ENCODE measurements around the gene GSX1.

DNA sequence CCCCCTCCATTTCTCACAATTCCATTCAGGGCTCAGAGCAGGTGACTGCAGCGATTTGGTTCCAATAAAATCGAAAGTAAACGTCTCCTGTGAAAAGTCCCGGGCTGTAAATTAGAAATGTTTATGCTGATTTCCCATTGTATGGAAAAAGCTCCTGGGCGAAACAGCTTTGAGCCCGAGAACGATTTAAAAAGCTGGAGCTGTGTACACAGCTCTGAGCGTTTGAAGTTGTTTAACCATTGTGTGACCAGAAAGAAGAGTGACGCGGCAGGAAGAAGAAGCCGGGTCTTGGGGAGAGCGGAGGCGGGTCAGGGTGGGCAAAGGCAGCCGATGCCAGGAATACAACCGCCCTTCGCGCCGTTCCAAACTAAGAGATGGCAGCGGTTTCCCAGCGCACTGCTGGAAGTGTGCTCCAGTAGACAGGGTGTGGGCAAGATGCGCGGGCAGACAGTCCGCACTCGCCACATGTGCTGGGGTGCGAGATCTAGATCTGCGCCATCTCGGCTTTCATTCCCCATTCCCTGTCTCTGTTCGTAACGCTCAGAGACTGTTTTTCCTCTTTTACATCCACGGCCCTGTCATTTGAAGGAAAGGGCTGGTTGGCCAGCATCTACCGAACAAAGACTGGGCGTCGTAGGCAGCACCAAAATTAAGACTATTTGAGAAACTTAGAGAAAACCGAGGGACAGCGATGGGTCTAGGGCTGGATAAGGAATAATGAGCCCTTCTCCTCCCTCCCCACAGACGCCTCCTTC, 960 bp upstream of the GSX1 start:
- TF ChIP-seq POLR2AphosphoS5 (IDR thresholded peaks at IDR 0.05; ENCODE audit: insufficient read depth, low read depth, low read length): no peak
- TF ChIP-seq POLR2A (IDR thresholded peaks at IDR 0.05; ENCODE audit: low read depth, low read length): no peak
- TF ChIP-seq, protein P1, sequence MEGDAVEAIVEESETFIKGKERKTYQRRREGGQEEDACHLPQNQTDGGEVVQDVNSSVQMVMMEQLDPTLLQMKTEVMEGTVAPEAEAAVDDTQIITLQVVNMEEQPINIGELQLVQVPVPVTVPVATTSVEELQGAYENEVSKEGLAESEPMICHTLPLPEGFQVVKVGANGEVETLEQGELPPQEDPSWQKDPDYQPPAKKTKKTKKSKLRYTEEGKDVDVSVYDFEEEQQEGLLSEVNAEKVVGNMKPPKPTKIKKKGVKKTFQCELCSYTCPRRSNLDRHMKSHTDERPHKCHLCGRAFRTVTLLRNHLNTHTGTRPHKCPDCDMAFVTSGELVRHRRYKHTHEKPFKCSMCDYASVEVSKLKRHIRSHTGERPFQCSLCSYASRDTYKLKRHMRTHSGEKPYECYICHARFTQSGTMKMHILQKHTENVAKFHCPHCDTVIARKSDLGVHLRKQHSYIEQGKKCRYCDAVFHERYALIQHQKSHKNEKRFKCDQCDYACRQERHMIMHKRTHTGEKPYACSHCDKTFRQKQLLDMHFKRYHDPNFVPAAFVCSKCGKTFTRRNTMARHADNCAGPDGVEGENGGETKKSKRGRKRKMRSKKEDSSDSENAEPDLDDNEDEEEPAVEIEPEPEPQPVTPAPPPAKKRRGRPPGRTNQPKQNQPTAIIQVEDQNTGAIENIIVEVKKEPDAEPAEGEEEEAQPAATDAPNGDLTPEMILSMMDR (IDR thresholded peaks at IDR 0.05; ENCODE audit: extremely low read depth in 1 of 2, insufficient read depth in 1 of 2, low read depth in 1 of 2, low read length in 2 of 2): no peak
- peak; percentile 67 for TF ChIP-seq EZH2 (IDR thresholded peaks at IDR 0.05; ENCODE audit: borderline replicate concordance, low read depth, low read length, severe bottlenecking)

Data from endothelial cell of umbilical vein (primary cell).